Heart left ventricle (tissue), 13 donors: Measurements from ENCODE around the gene KY.

Source experiments
- CTCF ChIP-seq, 12 donors: fragments of 200-600 bp; sonication (generic) in 4 of 12; IDR thresholded peaks; one replicate each; pipeline versions ENCODE4 v1.5.0 to v1.8.0; 2018 to 2022; ENCODE audit warnings: antibody characterized with exemption in 12 of 12, mild to moderate bottlenecking in 5 of 12
- POLR2A ChIP-seq, 2 donors: fragments of 450-650 bp; IDR thresholded peaks; one replicate each; pipeline ENCODE4 v1.6.1; 2017; ENCODE audit warnings: antibody characterized with exemption in 2 of 2, mild to moderate bottlenecking in 2 of 2, moderate library complexity in 2 of 2
- donor health status: ischemic (EF 13 %, LVEDD 7.1; RV severe dilation, severe dysfunction).
- donor health status: DM: no; HTN: yes; CAD: no.
- donor health status: DM: no; HTN: no; CAD: no.
- donor health status: ischemic (EF 25% LVEDD 6.9; RV normal size, moderate dysfunction).
- donor health status: ischemic (EF 25% LVEDD 5.7; RV mildly dilated, moderate dysfunction).
- donor health status: ischemic (EF 35%, LVEDD 5.7; RV mildly dilated, moderate dysfunction).
- donor health status: nonischemic (EF 11% LVEDD 7.7; RV severe dilation, severe dysfunction).
- donor health status: DM: yes; HTN: yes; CAD: no.
- donor health status: PGD.
- donor health status: ischemic (EF 29% LVEDD 5.4; RV normal size, mild dysfunction).
- donor health status: nonischemic (EF 23%, LVEDD 6.1; RV moderate dilation, normal function).

- TF ChIP-seq CTCF (IDR thresholded peaks at IDR 0.05): no peak
- no peak for TF ChIP-seq POLR2A (IDR thresholded peaks at IDR 0.05)
Observed at GRCh38 chr3:134694946-134695543, 44.2 kb upstream of the KY start.
